SK-N-SH (cell line): ENCODE results near the gene SRGAP2. TPM values are rescaled to one million over a fixed set of nuclear protein-coding genes. Genes with fewer than 3 reads are reported as not detected.
A peak's percentile ranks its signal among the peaks of the same experiment; 100 is the strongest.
"Not testable (repeated sequence)": the region's sequence is repeated elsewhere in the genome, so short reads cannot be mapped to it uniquely, and the experiment has no call there.

ENCODE experiments used
- CTCF ChIA-PET: fragments of 300-600, 350-600 bp; formaldehyde crosslinking; extraction: SDS; loops from one replicate; lab custom pipeline; 2021; lab: Yijun Ruan, JAX
- POLR2A ChIA-PET: fragments of 350-600 bp; sonication (Branson Sonifier 250); formaldehyde crosslinking; extraction: SDS; loops from one replicate; lab custom pipeline; 2020; ENCODE audit warnings: antibody characterized with exemption, inconsistent platforms; lab: Yijun Ruan, JAX
- DNase-seq: peaks from one replicate; pipeline ENCODE4 v3.0.0; 2012
- H2AFZ ChIP-seq: fragments of 200-600 bp; sonication (generic); 2 replicates; pipeline ENCODE4 v1.8.1; 2016; ENCODE audit warnings: antibody characterized with exemption, mild to moderate bottlenecking, low read depth
- H3F3A ChIP-seq: fragments of 200-600 bp; sonication (generic); replicated peaks from 2 replicates; pipeline ENCODE3; 2016; ENCODE audit warnings: antibody characterized with exemption, mild to moderate bottlenecking; ENCODE audit not compliant: insufficient read depth
- H3K27ac ChIP-seq, 2 experiments: fragments of 200-500 bp in 1 of 2; fragments of 200-600 bp in 1 of 2; sonication (Bioruptor generic) in 1 of 2; sonication (generic), shearing (Covaris generic) in 1 of 2; 2 replicates each; pipeline versions ENCODE4 v1.5.1 to v1.6.1; 2014 to 2016; ENCODE audit warnings: low read depth in 2 of 2, inconsistent platforms in 1 of 2, low read length in 1 of 2, mild to moderate bottlenecking in 1 of 2, mixed read lengths in 1 of 2
- H3K27me3 ChIP-seq: fragments of 200-600 bp; sonication (generic), shearing (Covaris generic); 2 replicates; pipeline ENCODE4 v1.6.1; 2016; ENCODE audit warnings: mixed run types; ENCODE audit not compliant: insufficient read depth
- H3K36me3 ChIP-seq, 2 experiments: fragments of 200-500 bp in 1 of 2; fragments of 200-600 bp in 1 of 2; sonication (Bioruptor generic) in 1 of 2; sonication (generic) in 1 of 2; replicated peaks in 1 of 2; 2 replicates each; pipeline versions ENCODE3 to v1.5.1; 2014 to 2016; ENCODE audit warnings: low read length in 1 of 2, mild to moderate bottlenecking in 1 of 2; ENCODE audit not compliant: insufficient read depth in 2 of 2, control insufficient read depth in 1 of 2
- H3K4me1 ChIP-seq, 2 experiments: fragments of 200-500 bp in 1 of 2; fragments of 200-600 bp in 1 of 2; sonication (Bioruptor generic) in 1 of 2; sonication (generic), shearing (Covaris generic) in 1 of 2; 2 replicates each; pipeline versions ENCODE4 v1.5.1 to v1.6.1; 2014 to 2016; ENCODE audit warnings: low read depth in 1 of 2, low read length in 1 of 2, mixed run types in 1 of 2; ENCODE audit not compliant: insufficient read depth in 2 of 2, control insufficient read depth in 1 of 2
- H3K4me2 ChIP-seq: fragments of 200-600 bp; sonication (generic), shearing (Covaris generic); 2 replicates; pipeline ENCODE4 v1.6.1; 2017; ENCODE audit warnings: mixed run types
- H3K4me3 ChIP-seq, 2 experiments: fragments of 200-500 bp in 1 of 2; fragments of 200-600 bp in 1 of 2; sonication (Bioruptor generic) in 1 of 2; sonication (generic), shearing (Covaris generic) in 1 of 2; 2 replicates each; pipeline versions ENCODE4 v1.5.1 to v1.8.1; 2014 to 2016; ENCODE audit warnings: low read depth in 2 of 2, inconsistent platforms in 1 of 2, low read length in 1 of 2, mild to moderate bottlenecking in 1 of 2, mixed read lengths in 1 of 2, moderate library complexity in 1 of 2
- H3K79me2 ChIP-seq: fragments of 200-600 bp; sonication (generic); 2 replicates; pipeline ENCODE4 v1.8.1; 2017; ENCODE audit warnings: mild to moderate bottlenecking; ENCODE audit not compliant: insufficient read depth
- H3K9ac ChIP-seq: fragments of 200-600 bp; sonication (generic); 2 replicates; pipeline ENCODE4 v1.6.1; 2017; ENCODE audit warnings: mixed run types
- H3K9me2 ChIP-seq: fragments of 200-600 bp; sonication (generic); 2 replicates; pipeline ENCODE4 v1.6.1; 2017; ENCODE audit warnings: mixed run types
- H3K9me3 ChIP-seq: fragments of 200-600 bp; sonication (generic); 2 replicates; pipeline ENCODE4 v1.6.1; 2017; ENCODE audit warnings: mixed run types, mild to moderate bottlenecking, moderate library complexity
- H4K20me1 ChIP-seq: fragments of 200-600 bp; sonication (generic); 2 replicates; pipeline ENCODE4 v1.6.1; 2017; ENCODE audit warnings: mild to moderate bottlenecking, mixed run types; ENCODE audit not compliant: insufficient read depth
- WGBS: methylation state at CpG from one replicate; pipeline ENCODE4 v1.1.6; 2017; ENCODE audit warnings: low lambda C conversion rate; 5-methylcytosine and 5-hydroxymethylcytosine counted together
- polyA plus RNA-seq, 3 experiments: library from polyadenylated mRNA; depleted of rRNA; stranded (reverse); fragments of >200 nt; gene quantifications; 2 replicates each; pipeline ENCODE4 v1.2.3, GENCODE V29; 2012

Gene SRGAP2
- polyA plus RNA-seq, 1 of the 3 experiments (the other 2 are of a cell fraction) = 18.2 TPM

DNA sequence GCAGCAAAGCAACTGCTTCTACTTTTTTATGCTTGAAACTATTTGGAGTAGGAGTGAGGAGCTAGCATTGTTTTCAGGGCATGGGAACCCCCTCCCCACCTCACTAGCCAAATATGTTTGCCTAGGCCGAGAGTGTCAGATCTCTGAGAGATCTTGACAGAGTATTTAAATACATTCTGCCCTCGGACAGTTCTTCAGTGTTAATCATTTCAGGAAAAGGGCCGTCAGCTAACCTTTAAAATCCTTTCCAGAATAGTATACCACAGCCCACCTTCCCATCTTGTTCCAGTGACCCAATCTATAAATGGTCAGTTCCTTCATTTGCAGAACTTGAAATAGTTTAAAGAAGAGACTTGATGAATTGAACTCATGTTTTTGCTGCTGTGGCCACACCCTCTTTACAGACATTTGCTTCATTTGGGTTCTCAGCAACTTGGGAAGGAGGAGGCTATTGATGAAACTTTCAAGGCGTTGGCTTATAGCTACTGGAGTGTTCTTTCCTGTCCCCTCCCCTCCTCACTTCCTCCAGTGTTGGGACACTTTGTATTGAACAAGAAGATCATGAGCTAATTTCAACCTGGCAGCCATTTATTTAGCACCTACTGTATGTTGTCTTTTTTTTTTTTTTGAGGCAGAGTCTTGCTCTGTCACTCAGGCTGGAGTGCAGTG is 17.1 kb downstream of the SRGAP2 start:
- H4K20me1 ChIP-seq, H3K9ac ChIP-seq, H2AFZ ChIP-seq, H3K9me3 ChIP-seq, H3K4me1 ChIP-seq, H3K27me3 ChIP-seq, H3K9me2 ChIP-seq, DNase-seq, H3K36me3 ChIP-seq, H3K4me3 ChIP-seq, POLR2A ChIA-PET, CTCF ChIA-PET, H3K27ac ChIP-seq, H3F3A ChIP-seq: not testable (repeated sequence)
- Histone ChIP-seq H3K4me2 (0 out of 2 replicates have a peak overlapping the region, but pooled peaks have one; percentile 24), H3K79me2 (peaks cover 10% of the 10 kb centered on the region; the same call in 1 of the 2 replicates)
- WGBS = 87% methylated on average over 4 of the region's 4 CpGs

DNA sequence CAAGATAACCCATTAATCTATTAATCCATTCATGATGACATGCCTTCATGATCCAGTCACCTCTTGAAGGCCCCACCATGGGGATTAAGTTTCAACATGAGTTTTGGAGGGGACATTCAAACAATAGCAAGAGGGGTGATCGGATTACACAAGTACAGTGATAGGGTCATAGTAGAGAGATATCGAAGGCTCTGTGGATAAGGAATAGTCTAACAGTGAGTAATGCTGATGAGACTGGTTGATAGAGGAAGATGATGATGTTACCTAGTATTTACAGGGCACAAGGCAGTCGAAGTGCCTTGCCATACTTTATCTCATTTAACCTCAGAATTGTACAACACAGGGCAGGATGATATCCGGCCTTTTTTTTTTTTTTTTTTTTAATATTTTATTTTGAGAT is 18.2 kb downstream of the SRGAP2 start:
- H3K4me3 ChIP-seq, H3K27ac ChIP-seq, H3K4me2 ChIP-seq, H3K9me3 ChIP-seq, H3K9ac ChIP-seq, H3K36me3 ChIP-seq, POLR2A ChIA-PET, H3K27me3 ChIP-seq, DNase-seq, H3K9me2 ChIP-seq, H2AFZ ChIP-seq, H3F3A ChIP-seq, H4K20me1 ChIP-seq, H3K4me1 ChIP-seq, CTCF ChIA-PET: not testable (repeated sequence)
- no CpG with 5 or more reads among the region's 4 CpGs for WGBS
- peaks cover 10% of the 10 kb centered on the region; the same call in 1 of the 2 replicates for H3K79me2 ChIP-seq

DNA sequence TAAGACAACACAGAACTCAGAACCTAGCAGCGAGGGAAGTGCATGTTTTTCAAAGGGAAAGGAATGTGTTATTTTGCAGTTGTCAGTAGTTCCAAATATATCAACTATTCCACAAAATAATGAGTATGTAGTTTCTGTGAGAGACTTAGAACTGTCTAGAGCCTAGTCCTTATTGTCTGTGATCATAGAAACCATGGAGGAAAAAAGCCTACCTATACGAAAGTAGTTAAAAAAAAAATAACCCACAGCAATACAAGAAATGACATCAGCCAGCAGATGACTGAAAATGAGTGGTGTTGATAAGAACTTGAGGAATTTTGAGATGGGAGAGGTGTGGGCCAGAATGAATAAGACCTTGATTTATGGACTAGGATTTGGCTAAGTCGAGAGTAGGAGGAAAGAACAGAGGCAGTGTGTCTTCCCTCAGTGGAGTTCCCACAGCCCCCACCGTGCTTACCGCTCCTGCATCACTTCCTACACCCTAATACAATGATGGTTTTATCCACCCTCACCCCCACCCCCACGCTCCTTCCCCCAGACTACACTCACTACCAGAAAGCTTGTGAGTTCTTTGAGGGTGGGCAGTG is 20.9 kb downstream of the SRGAP2 start:
- H3K4me3 ChIP-seq, H3K9me3 ChIP-seq, H3K9me2 ChIP-seq, POLR2A ChIA-PET, H3K4me2 ChIP-seq, H3K27me3 ChIP-seq, H3K36me3 ChIP-seq, H3K9ac ChIP-seq, H2AFZ ChIP-seq, H4K20me1 ChIP-seq, H3F3A ChIP-seq, H3K4me1 ChIP-seq, CTCF ChIA-PET, H3K27ac ChIP-seq, DNase-seq: not testable (repeated sequence)
- H3K79me2 ChIP-seq = peaks cover 10% of the 10 kb centered on the region; the same call in 1 of the 2 replicates
- WGBS = 78% methylated on average over 2 of the region's 6 CpGs

DNA sequence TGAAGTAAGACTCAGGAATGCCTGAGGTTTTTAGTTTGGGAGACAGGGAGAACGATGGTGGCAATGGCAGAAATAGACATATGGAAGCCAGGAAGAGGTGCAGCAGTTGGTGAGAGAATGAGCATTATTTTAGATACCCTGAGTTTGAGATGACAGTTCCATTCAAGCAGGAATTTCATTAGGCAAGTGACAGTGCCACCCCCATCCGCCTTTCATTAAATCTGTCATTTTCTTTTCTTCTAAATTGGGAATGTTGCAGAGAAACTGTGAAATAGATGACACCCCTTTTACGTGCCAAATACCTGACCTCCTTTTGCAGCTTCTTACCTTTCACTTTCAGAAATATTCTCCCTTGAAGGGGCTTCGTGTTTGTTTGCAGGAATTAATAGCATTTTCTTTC is 22.0 kb downstream of the SRGAP2 start:
- H3K9ac ChIP-seq, CTCF ChIA-PET, H2AFZ ChIP-seq, H3K4me3 ChIP-seq, H4K20me1 ChIP-seq, H3K27ac ChIP-seq, H3K9me3 ChIP-seq, H3K27me3 ChIP-seq, H3K4me1 ChIP-seq, H3K36me3 ChIP-seq, POLR2A ChIA-PET, H3K9me2 ChIP-seq, H3F3A ChIP-seq, H3K4me2 ChIP-seq, DNase-seq: not testable (repeated sequence)
- 96% methylated on average over 3 of the region's 4 CpGs for WGBS
- H3K79me2 ChIP-seq = peaks cover 10% of the 10 kb centered on the region

DNA sequence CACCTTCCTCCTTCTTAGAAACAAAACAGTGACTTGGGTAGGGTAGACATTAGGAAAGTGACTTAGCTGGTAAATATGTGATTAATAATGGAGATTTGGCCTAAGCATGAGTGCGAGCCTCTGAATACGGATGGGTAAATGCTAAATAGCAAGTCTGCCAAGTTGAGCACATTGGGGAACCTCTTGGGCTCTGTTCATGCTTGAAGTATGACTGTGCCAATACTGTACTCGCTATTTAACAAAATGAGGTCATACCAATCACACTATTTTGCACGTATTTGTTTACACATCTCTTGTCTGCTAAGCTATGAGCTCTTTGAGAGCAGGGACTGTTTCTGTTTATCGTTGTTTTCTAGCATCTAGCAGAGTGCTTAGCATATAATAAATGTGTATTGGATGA is 23.5 kb downstream of the SRGAP2 start:
- H3K27ac ChIP-seq, H3K36me3 ChIP-seq, H3K4me2 ChIP-seq, H3K9ac ChIP-seq, DNase-seq, H4K20me1 ChIP-seq, H3K4me3 ChIP-seq, H3K4me1 ChIP-seq, H3K27me3 ChIP-seq, POLR2A ChIA-PET, H3F3A ChIP-seq, H3K9me3 ChIP-seq, CTCF ChIA-PET, H2AFZ ChIP-seq, H3K79me2 ChIP-seq, H3K9me2 ChIP-seq: not testable (repeated sequence)
- 88% methylated on average over 3 of the region's 5 CpGs for WGBS

DNA sequence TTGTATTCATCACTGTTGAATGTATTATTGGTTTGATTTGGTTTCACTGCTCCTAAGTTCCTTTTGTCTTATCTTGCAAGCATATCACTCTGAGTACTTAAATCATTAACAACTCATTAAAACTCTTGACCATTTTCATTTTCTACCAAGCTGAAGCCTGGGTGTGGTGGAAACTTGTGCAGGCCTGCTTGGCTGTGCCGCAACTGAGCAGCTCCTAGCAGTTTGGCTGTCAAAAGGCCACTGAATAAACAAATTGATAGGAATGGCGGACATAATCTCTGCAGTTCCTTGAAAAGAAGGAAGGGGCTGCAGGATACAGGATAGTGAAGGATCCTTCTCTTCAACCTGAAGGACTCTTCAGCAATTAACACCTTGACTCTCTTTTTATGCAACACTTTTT is 25.9 kb downstream of the SRGAP2 start:
- H3K27ac ChIP-seq, H3F3A ChIP-seq, H3K9me2 ChIP-seq, H3K36me3 ChIP-seq, H4K20me1 ChIP-seq, CTCF ChIA-PET, H3K27me3 ChIP-seq, H3K9ac ChIP-seq, H3K79me2 ChIP-seq, H3K4me1 ChIP-seq, H3K9me3 ChIP-seq, POLR2A ChIA-PET, H3K4me2 ChIP-seq, H3K4me3 ChIP-seq, DNase-seq, H2AFZ ChIP-seq: not testable (repeated sequence)
- 100% methylated on average over 2 of the region's 2 CpGs for WGBS
